ENCODE results near the gene RFC3. TPM values are rescaled to one million over a fixed set of nuclear protein-coding genes. Genes with fewer than 3 reads are reported as not detected.

RFC3 gene
- 32.9 to 40.3 TPM (median 38.0 TPM) in 5 replicates for total RNA-seq (2022; extraction: Qiagen RNA extraction; ENCODE audit: low read depth)

DNA sequence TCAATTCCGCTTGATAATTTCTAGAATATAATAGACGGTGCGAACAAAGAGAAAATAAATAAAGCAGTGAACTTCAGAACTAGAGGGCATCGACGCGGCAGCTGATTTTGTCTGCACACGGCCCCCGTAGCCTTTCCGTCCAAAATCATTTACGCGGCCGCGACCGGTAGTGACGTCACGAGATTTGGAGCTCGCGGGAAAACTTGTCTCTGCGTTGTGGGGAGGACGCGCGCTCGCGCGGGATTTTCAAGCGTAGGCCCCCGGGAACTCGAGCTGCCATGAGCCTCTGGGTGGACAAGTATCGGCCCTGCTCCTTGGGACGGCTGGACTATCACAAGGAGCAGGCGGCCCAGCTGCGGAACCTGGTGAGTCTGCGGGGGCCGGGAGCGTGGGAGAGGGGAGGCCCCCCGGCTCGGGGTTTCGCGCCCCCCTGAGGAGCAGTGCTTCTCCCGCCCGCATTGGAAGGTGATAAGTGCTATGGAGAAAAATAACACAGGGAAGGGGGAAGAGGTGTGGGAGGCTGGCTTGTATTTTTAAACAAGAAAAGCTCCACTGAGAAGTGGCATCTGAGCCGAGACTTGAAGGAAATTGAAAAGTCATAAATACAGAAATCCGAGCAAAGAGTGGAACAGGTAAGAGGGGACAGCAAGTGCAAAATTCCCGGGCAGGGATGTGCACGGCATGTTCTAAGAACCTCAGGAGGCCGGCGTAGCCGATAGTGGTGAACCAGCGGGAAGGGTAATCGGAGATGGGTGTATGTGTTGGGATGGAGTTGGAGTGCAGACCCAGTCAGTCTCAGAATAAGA, at the start of gene RFC3:
Gene RFC3 (plus strand): TSS at position 249 of the 806 bp plus-strand sequence. CDS start 30 bp downstream, at position 279.

